K562 (cell line): Measurements from ENCODE around the gene ARPC4. TPM values are rescaled to one million over a fixed set of nuclear protein-coding genes. Genes with fewer than 3 reads are reported as not detected.

Source experiments
- CHD4 ChIP-seq: fragments of 200-600 bp; sonication (generic); IDR thresholded peaks from 3 replicates; pipeline ENCODE4 v1.6.1; 2012; ENCODE audit warnings: low read depth, mild to moderate bottlenecking, mixed read lengths, low read length, inconsistent platforms; ENCODE audit not compliant: insufficient read depth, insufficient replicate concordance, poor library complexity, severe bottlenecking
- GATAD2A ChIP-seq: fragments of 450-650 bp; IDR thresholded peaks from 2 replicates; pipeline ENCODE4 v1.6.1; 2017
- NKRF ChIP-seq: fragments of 450-650 bp; IDR thresholded peaks from 2 replicates; pipeline ENCODE4 v1.6.1; 2016; ENCODE audit warnings: borderline replicate concordance
- NR2F6 ChIP-seq: fragments of 450-650 bp; formaldehyde crosslinking; IDR thresholded peaks from 2 replicates; pipeline ENCODE4 v1.4.0; 2020; ENCODE audit warnings: mild to moderate bottlenecking
- NUFIP1 ChIP-seq: fragments of 450-650 bp; IDR thresholded peaks from 2 replicates; pipeline ENCODE4 v1.6.1; 2018; ENCODE audit not compliant: partially characterized antibody
- PATZ1 ChIP-seq: fragments of 250-450 bp; sonication (Bioruptor Pico); IDR thresholded peaks from 2 replicates; pipeline ENCODE4 v1.5.0; 2020; ENCODE audit warnings: mild to moderate bottlenecking, borderline replicate concordance
- PCBP1 ChIP-seq: fragments of 200-400 bp; formaldehyde crosslinking; IDR thresholded peaks from 2 replicates; pipeline ENCODE4 v1.6.1; 2018; ENCODE audit warnings: mild to moderate bottlenecking, low read depth, low read length; ENCODE audit not compliant: poor library complexity, severe bottlenecking
- PRMT5 ChIP-seq: sonication (generic); formaldehyde crosslinking; IDR thresholded peaks from 2 replicates; pipeline ENCODE4 v1.5.0; 2020; ENCODE audit warnings: missing genetic modification reagents
- PRPF4 ChIP-seq: fragments of 200-400 bp; formaldehyde crosslinking; IDR thresholded peaks from one replicate; pipeline ENCODE4 v1.6.1; 2017; ENCODE audit warnings: low read length, low read depth, mild to moderate bottlenecking; ENCODE audit not compliant: insufficient read depth, poor library complexity, severe bottlenecking
- RAD21 ChIP-seq, 2 experiments: fragments of 250-450 bp in 1 of 2; fragments of 450-650 bp in 1 of 2; sonication (Bioruptor Pico) in 1 of 2; formaldehyde crosslinking in 1 of 2; IDR thresholded peaks in 1 of 2; conservative IDR thresholded peaks in 1 of 2; 2 replicates each; pipeline versions ENCODE4 v1.4.0 to v1.8.0; 2020 to 2022; ENCODE audit warnings: mild to moderate bottlenecking in 2 of 2, moderate library complexity in 1 of 2
- RFX7 ChIP-seq: fragments of 250-450 bp; sonication (Bioruptor Pico); IDR thresholded peaks from 2 replicates; pipeline ENCODE4 v1.5.1; 2021; ENCODE audit warnings: mild to moderate bottlenecking
- SIN3A ChIP-seq, 2 experiments: fragments of 150-350 bp in 1 of 2; IDR thresholded peaks; 2 replicates each; pipeline ENCODE4 v1.6.1; 2011 to 2016; ENCODE audit warnings: borderline replicate concordance in 2 of 2, low read depth in 2 of 2, low read length in 2 of 2, mild to moderate bottlenecking in 2 of 2, moderate library complexity in 2 of 2; ENCODE audit not compliant: control insufficient read depth in 1 of 2
- TCF7L2 ChIP-seq: fragments of 150-350 bp; IDR thresholded peaks from 2 replicates; pipeline ENCODE4 v1.6.1; 2016; ENCODE audit warnings: low read depth, mild to moderate bottlenecking, low read length, moderate library complexity
- THRB ChIP-seq: fragments of 450-650 bp; formaldehyde crosslinking; conservative IDR thresholded peaks from 2 replicates; pipeline ENCODE4 v1.4.0; 2022; ENCODE audit warnings: mild to moderate bottlenecking, missing genetic modification characterization
- ZNF282 ChIP-seq: sonication (generic); formaldehyde crosslinking; IDR thresholded peaks from 2 replicates; pipeline ENCODE4 v1.8.1; 2023; ENCODE audit warnings: missing genetic modification reagents
- ZNF436 ChIP-seq: fragments of 250-450, 450-650 bp; sonication (Bioruptor Pico); formaldehyde crosslinking; IDR thresholded peaks from 2 replicates; pipeline ENCODE4 v1.7.0; 2020; ENCODE audit warnings: mild to moderate bottlenecking
- ZNF778 ChIP-seq: fragments of 450-650 bp; formaldehyde crosslinking; IDR thresholded peaks from 2 replicates; pipeline ENCODE4 v1.4.0; 2020; ENCODE audit warnings: mild to moderate bottlenecking, moderate library complexity
- polyA plus RNA-seq, 8 experiments: library from polyadenylated mRNA; depleted of rRNA in 4 of 8; stranded (reverse) in 5 of 8; unstranded in 3 of 8; fragments of >200 nt; fragmentation: Nextera tagmentation in 2 of 8; fragmentation: Illumina TruSeq in 1 of 8; extraction: Ambion mirVana in 2 of 8; extraction: Trizol in 1 of 8; gene quantifications; 2 replicates each; pipeline versions ENCODE4 v1.2.1 to v1.2.3, GENCODE V29; 2011 to 2014; ENCODE audit warnings: inconsistent platforms in 1 of 8, missing spikeins in 1 of 8
- total RNA-seq, 7 experiments: library from RNA; depleted of rRNA in 6 of 7; stranded (reverse); fragments of >200 nt in 6 of 7; fragmentation: Illumina TruSeq in 2 of 7; extraction: Trizol in 2 of 7; gene quantifications; 2 replicates each; pipeline versions ENCODE4 v1.2.1 to v1.2.3, GENCODE V29; 2011 to 2021; ENCODE audit warnings: low replicate concordance in 1 of 7
- TF ChIP-seq, protein P1 (sequence below): sonication (generic); formaldehyde crosslinking; IDR thresholded peaks from 2 replicates; pipeline ENCODE4 v1.8.1; 2023; ENCODE audit warnings: mild to moderate bottlenecking, missing genetic modification reagents, moderate library complexity
- TF ChIP-seq, protein P2 (sequence below): sonication (generic); formaldehyde crosslinking; IDR thresholded peaks from 2 replicates; pipeline ENCODE4 v1.9.0; 2022; ENCODE audit warnings: mild to moderate bottlenecking, missing genetic modification reagents

ARPC4 gene
- total and polyA plus RNA-seq, 9 of the 15 experiments (the other 6 are each of a cell fraction or from before 2014, with no cell fraction given), result 20.1 to 153 (median 119) TPM

DNA sequence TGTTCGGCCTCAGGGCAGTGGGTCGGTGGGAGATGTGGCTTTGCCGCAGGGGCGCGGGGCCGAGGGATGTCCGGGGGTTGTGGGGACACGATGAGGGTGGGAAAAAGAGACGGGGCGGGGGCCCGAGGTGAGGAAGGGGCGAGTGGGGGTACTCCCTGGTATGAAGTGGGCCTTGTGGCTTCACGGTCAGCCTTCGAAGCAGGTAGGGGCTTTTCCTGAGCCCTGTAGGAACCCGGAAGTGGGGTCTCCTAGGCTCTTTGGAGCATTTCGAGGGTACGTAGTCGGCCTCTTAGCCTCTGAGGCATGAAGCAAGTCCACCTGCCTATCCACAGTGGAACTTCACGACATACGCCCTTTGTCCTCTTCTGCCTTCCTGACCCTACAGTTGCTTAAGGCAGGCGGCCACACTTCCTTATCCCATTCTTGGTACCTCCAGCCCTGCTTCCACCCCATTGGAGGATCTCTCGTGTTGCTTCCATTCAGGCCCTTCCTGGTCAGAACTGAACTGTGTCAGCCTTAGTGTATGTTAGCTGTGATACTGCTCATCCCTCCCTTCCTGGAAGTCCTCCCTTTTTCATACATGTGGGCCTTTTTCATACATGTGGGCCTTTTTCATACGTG, 389 bp downstream of the ARPC4 start (continued):
- TF ChIP-seq, protein P1, sequence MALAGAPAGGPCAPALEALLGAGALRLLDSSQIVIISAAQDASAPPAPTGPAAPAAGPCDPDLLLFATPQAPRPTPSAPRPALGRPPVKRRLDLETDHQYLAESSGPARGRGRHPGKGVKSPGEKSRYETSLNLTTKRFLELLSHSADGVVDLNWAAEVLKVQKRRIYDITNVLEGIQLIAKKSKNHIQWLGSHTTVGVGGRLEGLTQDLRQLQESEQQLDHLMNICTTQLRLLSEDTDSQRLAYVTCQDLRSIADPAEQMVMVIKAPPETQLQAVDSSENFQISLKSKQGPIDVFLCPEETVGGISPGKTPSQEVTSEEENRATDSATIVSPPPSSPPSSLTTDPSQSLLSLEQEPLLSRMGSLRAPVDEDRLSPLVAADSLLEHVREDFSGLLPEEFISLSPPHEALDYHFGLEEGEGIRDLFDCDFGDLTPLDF (CRISPR knock-in tag), result 0 out of 2 replicates have a peak, but pooled peaks have one; percentile 8
- TF ChIP-seq, protein P2, sequence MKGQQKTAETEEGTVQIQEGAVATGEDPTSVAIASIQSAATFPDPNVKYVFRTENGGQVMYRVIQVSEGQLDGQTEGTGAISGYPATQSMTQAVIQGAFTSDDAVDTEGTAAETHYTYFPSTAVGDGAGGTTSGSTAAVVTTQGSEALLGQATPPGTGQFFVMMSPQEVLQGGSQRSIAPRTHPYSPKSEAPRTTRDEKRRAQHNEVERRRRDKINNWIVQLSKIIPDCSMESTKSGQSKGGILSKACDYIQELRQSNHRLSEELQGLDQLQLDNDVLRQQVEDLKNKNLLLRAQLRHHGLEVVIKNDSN (CRISPR knock-in tag), result peak; percentile 47; the same call in 1 of the 2 replicates
- TF ChIP-seq THRB (CRISPR knock-in tag) (peak; percentile 70), ZNF282 (CRISPR knock-in tag) (no peak), TCF7L2 (0 out of 2 replicates have a peak, but pooled peaks have one; percentile 26), PRPF4 (peak; percentile 46), NKRF (peak; percentile 84; the same call in 1 of the 2 replicates), PCBP1 (no peak), SIN3A (IDR thresholded peaks at IDR 0.05; ENCODE audit: borderline replicate concordance in 2 of 2, control insufficient read depth in 1 of 2, low read depth in 2 of 2, low read length in 2 of 2) (peak in 1 of 2 experiments; percentile 78; a peak in 1 of 4 replicates), ZNF778 (CRISPR knock-in tag) (no peak), NR2F6 (CRISPR knock-in tag) (0 out of 2 replicates have a peak, but pooled peaks have one; percentile 51), CHD4 (no peak), PATZ1 (no peak), PRMT5 (CRISPR knock-in tag) (no peak), RAD21 (CRISPR knock-in tag; conservative IDR thresholded peaks at IDR 0.05 in 1 of 2, IDR thresholded peaks at IDR 0.05 in 1 of 2) (peak in 1 of 2 experiments; percentile 24; a peak in 1 of 4 replicates), GATAD2A (0 out of 2 replicates have a peak, but pooled peaks have one; percentile 37), RFX7 (CRISPR knock-in tag) (no peak), ZNF436 (CRISPR knock-in tag) (no peak), NUFIP1 (no peak)
